ENCODE data around the gene ICAM3. TPM values are rescaled to one million over a fixed set of nuclear protein-coding genes. Genes with fewer than 3 reads are reported as not detected.
"Not testable (repeated sequence)": the region's sequence is repeated elsewhere in the genome, so short reads cannot be mapped to it uniquely, and the experiment has no call there.

ICAM3 gene
- total RNA-seq, 1 experiment from 2014 or later = 20.4 TPM

- Histone ChIP-seq H3K36me3 (peaks cover 77% of the 10 kb centered on the region), H3K4me3 (no peak overlapping the region)
These were observed 17.0 kb upstream of the ICAM3 start for GRCh38 chr19:10356431-10356830.

DNA sequence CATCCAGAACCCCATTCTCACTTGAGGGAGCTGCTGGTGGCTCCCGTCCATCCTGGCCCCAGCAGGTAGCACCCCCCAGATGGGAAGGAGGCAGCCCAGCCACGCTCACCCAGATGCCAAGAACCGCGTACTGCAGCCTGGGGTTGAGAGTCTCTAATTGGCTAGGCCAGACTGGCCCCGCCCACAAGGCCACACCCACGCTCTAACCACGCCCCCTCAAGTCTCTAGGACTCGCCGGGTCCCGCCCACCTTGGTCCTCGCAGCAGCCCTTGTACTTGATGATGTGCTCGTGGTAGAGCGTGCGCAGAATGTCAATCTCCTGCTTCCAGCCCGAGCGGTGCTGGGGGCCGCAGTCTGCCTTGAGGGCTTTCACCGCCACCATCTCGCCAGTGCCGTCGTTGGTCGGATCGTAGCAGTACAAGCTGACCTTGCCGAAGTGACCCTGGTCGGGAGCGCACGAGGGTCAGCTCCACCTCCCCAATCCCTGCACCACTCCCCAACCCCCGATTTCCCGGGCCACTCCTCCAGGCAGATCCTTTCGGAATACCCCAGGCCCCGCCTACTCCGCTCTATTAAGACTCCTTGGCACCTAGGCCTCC lies 14.5 kb upstream of the ICAM3 start:
- no peak overlapping the region for H3K4me3 ChIP-seq
- H3K27me3 ChIP-seq = no peaks in the 10 kb centered on the region
- H3K9me3 ChIP-seq = no peaks in the 10 kb centered on the region
- DNase-seq = peak; percentile 46
- peaks cover 81% of the 10 kb centered on the region for H3K36me3 ChIP-seq

More at GRCh38 chr19:10356431-10356830, 17.0 kb upstream of the ICAM3 start:
- no peak for DNase-seq
- H3K9me3 ChIP-seq = no peaks in the 10 kb centered on the region
- no peaks in the 10 kb centered on the region for H3K27me3 ChIP-seq

DNA sequence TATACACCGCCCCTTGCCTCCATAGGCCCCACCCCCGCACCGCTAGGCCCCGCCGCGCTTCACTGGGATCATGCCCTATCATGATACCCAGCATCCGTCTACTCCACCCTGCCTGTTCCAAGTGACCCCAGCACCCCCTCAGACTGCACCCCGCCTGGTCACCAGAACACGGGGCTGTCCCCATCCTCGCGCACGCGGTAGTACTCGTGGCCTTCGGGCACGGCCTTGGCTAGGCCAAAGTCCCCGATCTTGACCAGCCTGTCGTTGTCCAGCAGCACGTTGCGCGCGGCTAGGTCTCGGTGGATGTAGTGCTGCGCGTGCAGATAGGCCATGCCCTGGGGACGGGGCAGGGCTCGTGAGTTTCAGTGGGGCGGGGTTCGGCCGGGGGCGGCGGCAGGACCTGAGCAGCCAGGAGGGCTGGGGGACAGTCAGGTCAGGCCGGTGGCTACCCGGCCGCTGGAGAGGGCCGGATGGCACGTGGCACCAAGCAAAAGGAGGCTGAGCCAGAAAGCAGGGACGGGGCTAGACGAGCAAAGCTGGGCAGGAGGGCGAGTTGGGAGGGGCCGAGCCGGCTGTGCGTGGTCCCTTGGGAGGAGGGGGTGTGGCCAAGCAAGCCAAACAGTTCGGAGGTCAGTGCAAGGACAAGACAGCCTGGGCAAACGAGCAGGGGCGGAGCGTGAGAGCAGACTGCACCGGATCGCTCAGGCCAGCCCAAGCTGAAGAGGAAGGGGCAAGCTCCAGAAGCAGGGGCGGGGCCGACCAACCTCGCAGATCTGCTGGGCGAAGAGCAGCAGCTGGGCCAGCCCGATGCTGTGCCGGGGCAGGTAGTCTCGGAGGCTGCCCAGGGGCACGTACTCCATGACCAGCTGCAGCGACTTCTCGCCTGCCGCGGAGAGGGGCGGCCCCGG lies 13.6 kb upstream of the ICAM3 start:
- peaks cover 78% of the 10 kb centered on the region for H3K36me3 ChIP-seq
- no peaks in the 10 kb centered on the region for H3K27me3 ChIP-seq
- H3K4me3 ChIP-seq = no peak overlapping the region
- DNase-seq = no peak
- no peaks in the 10 kb centered on the region for H3K9me3 ChIP-seq

GRCh38 chr19:10346509-10346908 lies 7.1 kb upstream of the ICAM3 start:
- DNase-seq = no peak
- Histone ChIP-seq H3K4me3 (no peak overlapping the region), H3K9me3 (no peaks in the 10 kb centered on the region), H3K36me3 (peaks cover 23% of the 10 kb centered on the region), H3K27me3 (no peaks in the 10 kb centered on the region)

GRCh38 chr19:10344780-10345179 lies 5.4 kb upstream of the ICAM3 start:
- Histone ChIP-seq H3K4me3 (no peak overlapping the region), H3K36me3 (peaks cover 6% of the 10 kb centered on the region; the same call in 1 of the 2 replicates), H3K9me3 (no peaks in the 10 kb centered on the region), H3K27me3 (no peaks in the 10 kb centered on the region)
- peak; percentile 58 for DNase-seq

GRCh38 chr19:10343495-10343894 lies 4.1 kb upstream of the ICAM3 start:
- no peaks in the 10 kb centered on the region for H3K27me3 ChIP-seq
- no peaks in the 10 kb centered on the region for H3K9me3 ChIP-seq
- H3K36me3 ChIP-seq = no peaks in the 10 kb centered on the region
- no peak for DNase-seq
- H3K4me3 ChIP-seq = no peak overlapping the region

GRCh38 chr19:10339977-10340376 lies 553 bp upstream of the ICAM3 start:
- no peak overlapping the region for H3K4me3 ChIP-seq
- no peak for DNase-seq
- H3K36me3 ChIP-seq = no peaks in the 10 kb centered on the region

DNA sequence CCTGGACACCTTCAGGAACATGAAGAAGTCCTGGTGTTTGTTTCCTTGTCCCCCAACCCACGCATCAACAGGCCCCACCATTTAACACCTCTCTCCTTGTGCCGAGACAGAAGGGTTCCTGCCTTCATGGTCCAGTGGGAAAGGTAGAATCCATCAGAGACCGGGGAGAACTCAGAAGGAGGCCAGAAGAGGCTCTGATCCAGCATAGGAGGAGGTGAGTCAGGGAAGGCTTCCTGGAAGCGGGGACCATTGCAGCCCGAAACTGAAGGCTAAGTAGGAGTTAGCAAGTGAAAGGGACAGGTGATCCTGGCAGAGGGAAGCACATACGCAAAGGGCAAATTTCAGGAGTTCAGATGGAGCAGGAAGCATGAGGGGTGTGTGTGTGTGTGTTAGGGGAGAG lies 484 bp downstream of the ICAM3 start:
- 0 out of 2 replicates have a peak, but pooled peaks cover 2% of the 10 kb centered on the region for H3K9me3 ChIP-seq
- H3K4me3 ChIP-seq = no peak overlapping the region
- no peaks in the 10 kb centered on the region for H3K36me3 ChIP-seq
- DNase-seq = no peak
- H3K27me3 ChIP-seq = no peaks in the 10 kb centered on the region

More at GRCh38 chr19:10339977-10340376, 553 bp upstream of the ICAM3 start:
- Histone ChIP-seq H3K27me3 (no peaks in the 10 kb centered on the region), H3K9me3 (0 out of 2 replicates have a peak, but pooled peaks cover 2% of the 10 kb centered on the region)

- H3K4me3 ChIP-seq = not testable (repeated sequence)
These were observed 2.7 kb downstream of the ICAM3 start for GRCh38 chr19:10336725-10337124.

DNA sequence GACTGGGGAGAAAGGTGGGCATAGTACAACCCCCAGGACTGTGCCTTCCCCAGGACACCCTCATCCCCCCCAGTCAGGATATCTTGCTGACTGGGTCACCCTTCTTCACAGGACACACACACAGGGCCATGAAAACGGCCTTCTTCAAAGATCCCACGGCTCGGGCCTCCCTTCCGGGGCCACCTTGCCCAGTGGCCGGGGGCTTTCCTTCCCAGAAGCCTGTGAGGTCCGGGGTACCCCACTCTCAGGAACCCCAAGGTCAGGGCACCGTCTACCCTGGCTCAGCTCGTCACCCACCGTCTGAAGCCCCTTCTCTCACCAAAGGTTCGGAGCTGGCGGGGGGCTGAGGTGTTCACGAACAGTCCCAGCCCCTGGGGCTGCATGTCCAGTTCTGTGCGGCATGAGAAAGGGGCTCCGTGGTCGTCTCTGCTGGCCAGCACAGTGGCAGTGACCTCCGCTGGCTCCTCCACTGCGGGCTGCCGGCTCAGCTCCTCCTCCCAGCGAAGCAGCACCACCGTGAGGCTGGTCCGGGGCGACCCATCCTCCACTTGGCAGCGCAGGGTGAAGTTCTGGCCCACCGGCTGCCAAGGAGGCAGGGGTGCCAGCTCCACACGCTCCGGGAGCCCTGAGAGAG lies 4.0 kb downstream of the ICAM3 start:
- Histone ChIP-seq H3K4me3 (peak overlapping the region; percentile 80), H3K36me3 (peaks cover 17% of the 10 kb centered on the region), H3K27me3 (no peaks in the 10 kb centered on the region), H3K9me3 (0 out of 2 replicates have a peak, but pooled peaks cover 2% of the 10 kb centered on the region)
- no peak for DNase-seq

More at GRCh38 chr19:10336725-10337124, 2.7 kb downstream of the ICAM3 start:
- not testable (repeated sequence) for H3K27me3 ChIP-seq, H3K9me3 ChIP-seq, DNase-seq
- peaks cover 10% of the 10 kb centered on the region for H3K36me3 ChIP-seq

DNA sequence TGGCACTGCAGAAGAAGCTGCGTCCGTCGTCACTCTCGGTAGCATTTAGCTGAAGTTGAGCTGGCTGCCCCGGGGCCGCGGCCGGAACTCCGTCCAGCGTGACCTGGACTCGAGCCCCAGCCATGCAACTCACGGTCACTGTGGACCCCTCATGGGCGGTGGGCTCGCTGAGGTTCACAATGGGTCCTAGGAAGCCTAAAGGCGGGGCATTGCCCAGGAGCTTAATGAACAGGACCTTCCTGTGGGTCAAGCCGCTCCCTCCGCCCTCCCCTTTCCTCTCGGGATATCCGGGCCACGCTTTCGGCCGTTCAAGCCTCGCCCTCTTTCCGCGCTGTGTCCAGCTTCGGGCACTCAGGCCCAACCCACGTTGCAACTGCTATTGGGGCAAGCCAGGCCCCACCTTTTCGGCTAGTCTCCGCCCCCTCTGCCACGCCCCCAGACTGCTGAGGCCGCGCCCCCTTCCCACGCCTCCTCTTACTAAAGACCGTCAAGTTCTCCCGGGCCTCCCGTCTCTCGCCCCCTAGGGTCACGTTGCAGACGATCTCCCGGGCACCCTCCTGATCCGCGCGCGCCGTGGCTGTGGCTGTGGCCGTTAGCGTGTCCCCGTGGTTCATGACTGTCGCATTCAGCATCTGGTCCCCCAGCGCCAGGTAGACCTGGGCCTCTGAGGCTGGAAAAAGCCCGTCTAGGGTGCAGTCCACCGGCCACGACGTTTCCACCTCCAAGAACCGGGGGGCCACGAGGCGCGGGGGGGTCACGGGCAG lies 4.7 kb downstream of the ICAM3 start:
- H3K27me3 ChIP-seq = no peaks in the 10 kb centered on the region
- H3K4me3 ChIP-seq = peak overlapping the region; percentile 80
- 0 out of 2 replicates have a peak, but pooled peaks cover 2% of the 10 kb centered on the region for H3K9me3 ChIP-seq
- peak; percentile 99 for DNase-seq
- peaks cover 24% of the 10 kb centered on the region for H3K36me3 ChIP-seq

DNA sequence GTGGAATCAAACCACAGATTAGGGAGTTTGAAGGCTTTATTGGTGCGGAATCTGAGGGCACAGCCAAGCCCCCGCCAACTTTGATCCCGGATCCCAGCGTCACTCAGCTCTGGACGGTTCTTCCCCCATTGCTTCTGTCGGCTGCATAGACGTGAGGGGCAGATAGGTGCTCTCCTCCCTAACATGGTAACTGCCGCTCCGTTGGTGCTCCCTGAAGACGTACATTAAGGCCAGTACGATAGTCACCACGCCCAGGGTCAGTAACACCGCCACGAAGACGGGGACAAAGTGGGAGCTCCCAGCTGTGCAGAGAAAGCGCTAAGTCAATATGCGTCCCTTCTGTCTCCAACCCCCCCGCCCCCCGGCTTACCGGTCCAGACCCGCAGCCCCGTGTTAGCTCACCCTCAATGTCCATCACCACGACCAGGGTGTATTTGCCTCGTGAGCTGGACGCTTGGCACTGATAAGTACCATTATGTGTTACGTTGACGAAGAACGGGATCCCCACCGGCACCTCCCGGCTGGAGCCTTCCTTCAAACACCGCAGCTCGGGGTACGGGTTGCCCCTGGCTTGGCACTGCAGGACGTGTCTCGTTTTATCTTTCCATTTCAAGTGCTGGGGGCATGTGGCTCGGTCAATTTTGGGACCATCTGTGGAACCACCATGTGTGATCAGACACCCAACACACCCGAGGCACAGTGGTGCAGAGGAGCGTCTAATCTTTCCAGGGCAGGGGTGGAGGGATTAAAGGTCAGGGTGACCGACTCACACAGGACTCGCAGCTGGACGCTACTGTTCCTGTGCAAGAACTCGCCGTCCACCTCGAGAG lies 5.5 kb downstream of the ICAM3 start:
- DNase-seq = no peak
- H3K27me3 ChIP-seq = no peaks in the 10 kb centered on the region
- H3K4me3 ChIP-seq = peak overlapping the region; percentile 80
- H3K36me3 ChIP-seq = peaks cover 32% of the 10 kb centered on the region
- H3K9me3 ChIP-seq = 0 out of 2 replicates have a peak, but pooled peaks cover 2% of the 10 kb centered on the region

GRCh38 chr19:10332965-10333757 lies 6.3 kb downstream of the ICAM3 start, which contains the start of gene RAVER1:
RAVER1 (minus strand) TSS chr19:10333529; CDS start chr19:10333507, 22 bp downstream.
- DNase-seq = peak; percentile 99
- Histone ChIP-seq H3K36me3 (peaks cover 40% of the 10 kb centered on the region), H3K4me3 (peak within 1 kb of the TSS; percentile 80), H3K9me3 (0 out of 2 replicates have a peak, but pooled peaks cover 2% of the 10 kb centered on the region), H3K27me3 (no peaks in the 10 kb centered on the region)

GRCh38 chr19:10332158-10332964 lies 7.1 kb downstream of the ICAM3 start:
- Histone ChIP-seq H3K27me3 (no peaks in the 10 kb centered on the region), H3K9me3 (0 out of 2 replicates have a peak, but pooled peaks cover 2% of the 10 kb centered on the region), H3K4me3 (peak overlapping the region; percentile 80), H3K36me3 (peaks cover 48% of the 10 kb centered on the region)
- no peak for DNase-seq

Data from MG63 (cell line).